Neuronal stem cell (in vitro differentiated cells): ENCODE results near the gene BTBD9.

ENCODE experiments used
- DNase-seq: peaks from one replicate; pipeline ENCODE4 v3.0.0-alpha.2; 2013; ENCODE audit warnings: low spot score
- H2AFZ ChIP-seq: one replicate; pipeline ENCODE4 v1.6.1; 2013; ENCODE audit warnings: mild to moderate bottlenecking, low read length, inconsistent platforms
- H2AK5ac ChIP-seq: 2 replicates; pipeline ENCODE4 v1.6.1; 2013; ENCODE audit warnings: low read depth, mild to moderate bottlenecking, inconsistent platforms, low read length, moderate library complexity, mixed read lengths
- H2BK120ac ChIP-seq: 2 replicates; pipeline ENCODE4 v1.6.1; 2013; ENCODE audit warnings: low read depth, mild to moderate bottlenecking, inconsistent platforms, low read length, moderate library complexity, mixed read lengths
- H2BK12ac ChIP-seq: one replicate; pipeline ENCODE4 v1.6.1; 2013; ENCODE audit warnings: low read length, inconsistent platforms
- H2BK15ac ChIP-seq: 2 replicates; pipeline ENCODE4 v1.6.1; 2013; ENCODE audit warnings: mild to moderate bottlenecking, low read length, inconsistent platforms, mixed read lengths
- H2BK5ac ChIP-seq: one replicate; pipeline ENCODE4 v1.6.1; 2013; ENCODE audit warnings: inconsistent platforms, mild to moderate bottlenecking, low read length, moderate library complexity
- H3K14ac ChIP-seq: one replicate; pipeline ENCODE4 v1.6.1; 2013; ENCODE audit warnings: low read length, inconsistent platforms
- H3K18ac ChIP-seq: 2 replicates; pipeline ENCODE4 v1.6.1; 2013; ENCODE audit warnings: low read length, inconsistent platforms
- H3K23ac ChIP-seq: 2 replicates; pipeline ENCODE4 v1.6.1; 2013; ENCODE audit warnings: low read depth, mild to moderate bottlenecking, mixed read lengths, low read length, inconsistent platforms; ENCODE audit not compliant: poor library complexity
- H3K27ac ChIP-seq: replicated peaks from 3 replicates; pipeline ENCODE4 v1.5.1; 2013; ENCODE audit warnings: low read length, inconsistent platforms
- H3K27me3 ChIP-seq, 3 experiments: 2 replicates each; pipeline ENCODE4 v1.6.1; 2013; ENCODE audit warnings: low read length in 3 of 3, mild to moderate bottlenecking in 2 of 3, inconsistent platforms in 1 of 3, low read depth in 1 of 3, mixed read lengths in 1 of 3, moderate library complexity in 1 of 3; ENCODE audit not compliant: control insufficient read depth in 3 of 3, insufficient read depth in 3 of 3
- H3K36me3 ChIP-seq, 2 donors: replicated peaks in 1 of 2; 2 replicates each; pipeline ENCODE4 v1.6.1; 2013; ENCODE audit warnings: low read length in 2 of 2; ENCODE audit not compliant: control insufficient read depth in 2 of 2, insufficient read depth in 2 of 2
- H3K4ac ChIP-seq: 2 replicates; pipeline ENCODE4 v1.6.1; 2013; ENCODE audit warnings: inconsistent platforms, mild to moderate bottlenecking, low read length, moderate library complexity
- H3K4me1 ChIP-seq, 2 donors: 1 replicate in 1 of 2; 2 replicates in 1 of 2; pipeline ENCODE4 v1.6.1; 2013; ENCODE audit warnings: low read length in 2 of 2, low read depth in 1 of 2; ENCODE audit not compliant: control insufficient read depth in 2 of 2, insufficient read depth in 1 of 2
- H3K4me2 ChIP-seq: one replicate; pipeline ENCODE4 v1.6.1; 2013; ENCODE audit warnings: mild to moderate bottlenecking, low read length, inconsistent platforms; ENCODE audit not compliant: insufficient read depth, poor library complexity, severe bottlenecking
- H3K4me3 ChIP-seq, 2 donors: 2 replicates each; pipeline ENCODE4 v1.5.1; 2013; ENCODE audit warnings: low read length in 2 of 2, mild to moderate bottlenecking in 2 of 2, inconsistent platforms in 1 of 2, moderate library complexity in 1 of 2
- H3K79me1 ChIP-seq: one replicate; pipeline ENCODE4 v1.6.1; 2013; ENCODE audit warnings: low read depth, mild to moderate bottlenecking, inconsistent platforms, low read length, moderate library complexity
- H3K9ac ChIP-seq: one replicate; pipeline ENCODE4 v1.6.1; 2013; ENCODE audit warnings: mild to moderate bottlenecking, low read depth, low read length, inconsistent platforms; ENCODE audit not compliant: poor library complexity
- H3K9me3 ChIP-seq, 2 donors: replicated peaks in 1 of 2; 2 replicates each; pipeline versions ENCODE3 to v1.6.1; 2013; ENCODE audit warnings: low read length in 2 of 2, mild to moderate bottlenecking in 2 of 2, inconsistent platforms in 1 of 2, low read depth in 1 of 2, mixed read lengths in 1 of 2, moderate library complexity in 1 of 2; ENCODE audit not compliant: control insufficient read depth in 2 of 2, insufficient read depth in 1 of 2
- H4K8ac ChIP-seq: one replicate; pipeline ENCODE4 v1.6.1; 2013; ENCODE audit warnings: low read depth, mild to moderate bottlenecking, inconsistent platforms, low read length, moderate library complexity
- H4K91ac ChIP-seq: one replicate; pipeline ENCODE4 v1.6.1; 2013; ENCODE audit warnings: low read length, low read depth, mild to moderate bottlenecking, inconsistent platforms; ENCODE audit not compliant: poor library complexity
- WGBS, 2 donors: extraction: QIAGEN DNeasy Blood & Tissue Kit; methylation state at CpG; one replicate each; pipeline ENCODE4 v1.1.7; 2013; ENCODE audit warnings: missing lambda C conversion rate in 2 of 2, mixed read lengths in 1 of 2; ENCODE audit not compliant: insufficient read length in 2 of 2, insufficient replicate concordance in 1 of 2; ENCODE audit errors: extremely low coverage in 2 of 2; 5-methylcytosine and 5-hydroxymethylcytosine counted together

Gene BTBD9

DNA sequence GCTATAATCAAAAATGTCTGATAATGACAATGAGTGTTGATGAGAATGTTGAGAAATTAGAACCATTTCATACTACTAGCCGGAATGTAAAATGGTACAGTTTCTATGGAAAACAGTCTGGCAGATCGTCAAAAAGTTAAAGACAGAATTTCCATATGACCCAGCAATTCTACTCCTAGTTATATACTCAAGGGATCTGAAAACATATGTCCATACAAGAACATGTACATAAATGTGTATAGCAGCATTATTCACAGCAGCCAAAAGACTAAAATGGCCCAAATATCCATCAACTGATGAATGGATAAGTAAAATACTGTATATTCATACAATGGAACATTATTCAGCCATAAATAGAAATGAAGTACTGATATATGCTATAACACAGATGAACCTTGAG is 236.2 kb downstream of the BTBD9 start:
- no CpG with 5 or more reads among the region's 2 CpGs for WGBS, 2 donors
- H2BK12ac ChIP-seq = no peak overlapping the region
- peaks cover 0 to 7% of the 10 kb centered on the region in 2 donors for H3K4me1 ChIP-seq
- no peak overlapping the region for H2AFZ ChIP-seq
- H3K9me3 ChIP-seq = no peaks in the 10 kb centered on the region
- H3K23ac ChIP-seq = no peak overlapping the region
- H3K36me3 ChIP-seq = no peaks in the 10 kb centered on the region
- no peak overlapping the region for H2BK15ac ChIP-seq
- no peak overlapping the region for H2BK5ac ChIP-seq
- no peak overlapping the region for H4K91ac ChIP-seq
- DNase-seq = no peak
- H3K4me3 ChIP-seq = no peak overlapping the region
- H3K27ac ChIP-seq = no peak overlapping the region
- H3K27me3 ChIP-seq = no peaks in the 10 kb centered on the region
- no peak overlapping the region for H3K9ac ChIP-seq
- no peak overlapping the region for H3K4ac ChIP-seq
- no peak overlapping the region for H3K4me2 ChIP-seq
- H3K79me1 ChIP-seq = no peaks in the 10 kb centered on the region
- no peak overlapping the region for H4K8ac ChIP-seq
- no peak overlapping the region for H3K18ac ChIP-seq
- no peak overlapping the region for H2BK120ac ChIP-seq
- H3K14ac ChIP-seq = no peak overlapping the region
- no peak overlapping the region for H2AK5ac ChIP-seq

DNA sequence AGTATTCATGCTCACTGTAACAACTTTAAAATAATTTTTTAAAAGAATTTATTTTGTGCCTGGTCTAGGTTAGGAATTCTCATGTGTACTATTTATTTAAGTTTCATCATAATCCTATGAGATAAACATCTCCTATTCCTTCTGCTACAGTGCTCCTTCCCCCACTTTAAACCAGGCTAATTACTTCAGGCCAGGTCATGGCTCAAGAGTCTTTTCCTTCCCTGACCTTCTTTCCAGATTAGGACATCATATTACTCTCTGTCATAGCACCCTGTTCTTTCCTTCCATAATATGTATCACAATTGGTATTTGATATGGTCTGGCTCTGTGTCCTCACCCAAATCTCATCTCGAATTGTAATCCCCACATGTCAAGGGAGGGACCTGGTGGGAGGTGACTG is 239.0 kb downstream of the BTBD9 start:
- H3K9ac ChIP-seq = no peak overlapping the region

DNA sequence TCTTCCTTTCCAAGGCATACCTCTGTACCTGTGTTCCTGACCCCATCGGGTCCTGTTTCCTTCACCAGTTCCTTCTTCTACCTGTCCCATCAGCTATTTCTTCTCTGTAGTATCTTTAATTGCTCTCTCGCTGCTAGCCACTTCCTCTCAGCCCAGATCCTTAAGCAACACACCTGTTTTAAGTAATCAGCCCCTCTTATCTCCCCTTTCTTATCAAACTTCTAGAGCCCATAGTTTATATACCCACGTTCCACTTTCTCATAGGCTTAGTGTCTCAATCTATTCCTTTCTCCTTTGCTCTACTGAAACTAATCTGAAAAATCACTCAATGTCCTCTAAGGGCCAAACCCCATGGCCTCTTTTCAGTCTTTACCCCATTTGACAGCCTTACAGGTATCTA is 239.6 kb downstream of the BTBD9 start:
- Histone ChIP-seq H2BK120ac (no peak overlapping the region), H3K9me3 (no peaks in the 10 kb centered on the region), H3K14ac (no peak overlapping the region), H3K18ac (no peak overlapping the region), H3K27me3 (no peaks in the 10 kb centered on the region), H3K9ac (no peak overlapping the region), H3K4me2 (no peak overlapping the region), H3K4ac (no peak overlapping the region), H3K4me1 (peaks cover 0 to 7% of the 10 kb centered on the region in 2 donors), H4K8ac (no peak overlapping the region), H2BK5ac (no peak overlapping the region), H2AFZ (no peak overlapping the region), H4K91ac (no peak overlapping the region), H3K4me3 (no peak overlapping the region), H3K79me1 (no peaks in the 10 kb centered on the region), H2AK5ac (no peak overlapping the region), H2BK15ac (no peak overlapping the region), H3K23ac (no peak overlapping the region), H2BK12ac (no peak overlapping the region), H3K36me3 (no peaks in the 10 kb centered on the region), H3K27ac (no peak overlapping the region)
- WGBS, 2 donors = no CpG with 5 or more reads among the region's 3 CpGs
- DNase-seq = no peak

More for the DNA sequence above, 239.0 kb downstream of the BTBD9 start:
- H2BK12ac ChIP-seq = no peak overlapping the region
- H4K8ac ChIP-seq = no peak overlapping the region
- no peak overlapping the region for H2AK5ac ChIP-seq
- H2BK120ac ChIP-seq = no peak overlapping the region
- H3K23ac ChIP-seq = no peak overlapping the region
- no peak overlapping the region for H4K91ac ChIP-seq
- no peak overlapping the region for H3K4me3 ChIP-seq
- WGBS, 2 donors = no CpG with 5 or more reads among the region's 1 CpG
- no peaks in the 10 kb centered on the region for H3K9me3 ChIP-seq
- no peak overlapping the region for H2BK5ac ChIP-seq
- H2AFZ ChIP-seq = no peak overlapping the region
- no peak overlapping the region for H3K18ac ChIP-seq
- no peak overlapping the region for H2BK15ac ChIP-seq
- H3K4me1 ChIP-seq = peaks cover 0 to 7% of the 10 kb centered on the region in 2 donors
- no peak overlapping the region for H3K4ac ChIP-seq
- H3K4me2 ChIP-seq = no peak overlapping the region
- no peak for DNase-seq
- no peaks in the 10 kb centered on the region for H3K36me3 ChIP-seq
- H3K27me3 ChIP-seq = no peaks in the 10 kb centered on the region
- H3K27ac ChIP-seq = no peak overlapping the region
- no peak overlapping the region for H3K14ac ChIP-seq
- H3K79me1 ChIP-seq = no peaks in the 10 kb centered on the region

DNA sequence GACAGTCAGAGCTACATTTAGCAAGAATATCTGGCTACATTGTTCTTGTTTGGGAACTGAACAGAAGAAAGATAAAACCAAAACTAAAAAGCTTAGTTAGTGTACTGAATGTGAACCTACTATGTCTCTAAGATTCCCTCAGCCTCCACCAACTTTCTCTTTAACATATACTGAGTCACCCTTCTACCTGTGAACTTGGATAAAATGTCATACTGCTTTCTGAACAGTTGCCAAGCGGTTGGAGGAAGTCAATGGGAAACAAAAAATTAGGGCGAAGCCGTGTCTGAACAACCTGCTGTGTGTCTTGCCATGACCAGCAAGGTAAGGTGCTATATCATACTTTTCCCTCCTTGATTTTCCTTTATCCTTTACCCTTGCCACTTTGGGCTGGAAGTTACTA is 243.5 kb downstream of the BTBD9 start:
- H3K4ac ChIP-seq = no peak overlapping the region
- H4K8ac ChIP-seq = no peak overlapping the region

More for the DNA sequence above, 243.5 kb downstream of the BTBD9 start:
- no peak overlapping the region for H3K27ac ChIP-seq
- no peaks in the 10 kb centered on the region for H3K36me3 ChIP-seq
- H3K9ac ChIP-seq = no peak overlapping the region
- no peaks in the 10 kb centered on the region for H3K9me3 ChIP-seq
- no peak overlapping the region for H2AK5ac ChIP-seq
- no peak overlapping the region for H4K91ac ChIP-seq
- no peak for DNase-seq
- H3K14ac ChIP-seq = no peak overlapping the region
- no peak overlapping the region for H3K4me3 ChIP-seq
- H3K79me1 ChIP-seq = no peaks in the 10 kb centered on the region
- no peak overlapping the region for H2BK120ac ChIP-seq
- no CpG with 5 or more reads among the region's 3 CpGs for WGBS, 2 donors
- no peak overlapping the region for H2BK15ac ChIP-seq
- no peak overlapping the region for H2BK5ac ChIP-seq
- H3K18ac ChIP-seq = no peak overlapping the region
- peaks cover 0 to 5% of the 10 kb centered on the region in 2 donors for H3K4me1 ChIP-seq
- no peak overlapping the region for H3K4me2 ChIP-seq
- no peaks in the 10 kb centered on the region for H3K27me3 ChIP-seq
- no peak overlapping the region for H2BK12ac ChIP-seq
- H2AFZ ChIP-seq = no peak overlapping the region
- H3K23ac ChIP-seq = no peak overlapping the region
